ENCODE measurements around the gene CXADR. TPM values are rescaled to one million over a fixed set of nuclear protein-coding genes. Genes with fewer than 3 reads are reported as not detected.
A peak's percentile ranks its signal among the peaks of the same experiment; 100 is the strongest.
"Not testable (repeated sequence)": the region's sequence is repeated elsewhere in the genome, so short reads cannot be mapped to it uniquely, and the experiment has no call there.

The CXADR gene
- under 1 TPM; 0.37 to 0.76 TPM for total RNA-seq

GRCh38 chr21:17512253-17513213 lies at the start of gene CXADR:
CXADR (plus strand) TSS chr21:17513043; CDS start chr21:17513130, 87 bp downstream.
- peaks cover 18% of the 10 kb centered on the region for H3K4me1 Mint-ChIP-seq
- H3K4me3 Mint-ChIP-seq, result peak within 1 kb of the TSS; percentile 84
- no peak within 1 kb of the TSS for H3K27ac Mint-ChIP-seq
- peak; percentile 87 for ATAC-seq (replicated peaks)
- H3K36me3 Mint-ChIP-seq (ENCODE audit: low read depth), result no peaks in the 10 kb centered on the region
- no peaks in the 10 kb centered on the region for H3K9me3 Mint-ChIP-seq
- peaks cover 14% of the 10 kb centered on the region for H3K27me3 Mint-ChIP-seq

GRCh38 chr21:17466166-17466565 lies 46.7 kb upstream of the CXADR start:
- no peaks in the 10 kb centered on the region for H3K4me1 Mint-ChIP-seq
- no peak overlapping the region for H3K27ac Mint-ChIP-seq
- no peaks in the 10 kb centered on the region for H3K36me3 Mint-ChIP-seq (ENCODE audit: low read depth)
- no peaks in the 10 kb centered on the region for H3K27me3 Mint-ChIP-seq
- H3K4me3 Mint-ChIP-seq, result no peak overlapping the region
- ATAC-seq (replicated peaks), result no peak
- H3K9me3 Mint-ChIP-seq, result no peaks in the 10 kb centered on the region

GRCh38 chr21:17467392-17467791 lies 45.5 kb upstream of the CXADR start:
- no peaks in the 10 kb centered on the region for H3K9me3 Mint-ChIP-seq
- no peak overlapping the region for H3K4me3 Mint-ChIP-seq
- H3K36me3 Mint-ChIP-seq (ENCODE audit: low read depth), result no peaks in the 10 kb centered on the region
- no peak overlapping the region for H3K27ac Mint-ChIP-seq
- no peaks in the 10 kb centered on the region for H3K4me1 Mint-ChIP-seq
- no peak for ATAC-seq (replicated peaks)
- no peaks in the 10 kb centered on the region for H3K27me3 Mint-ChIP-seq

GRCh38 chr21:17467829-17468228 lies 45.0 kb upstream of the CXADR start:
- H3K4me1 Mint-ChIP-seq, result no peaks in the 10 kb centered on the region
- H3K9me3 Mint-ChIP-seq, result no peaks in the 10 kb centered on the region
- no peak overlapping the region for H3K4me3 Mint-ChIP-seq
- H3K27me3 Mint-ChIP-seq, result no peaks in the 10 kb centered on the region
- no peak for ATAC-seq (replicated peaks)
- no peak overlapping the region for H3K27ac Mint-ChIP-seq
- H3K36me3 Mint-ChIP-seq (ENCODE audit: low read depth), result no peaks in the 10 kb centered on the region

GRCh38 chr21:17468698-17469097 lies 44.1 kb upstream of the CXADR start:
- no peaks in the 10 kb centered on the region for H3K4me1 Mint-ChIP-seq
- H3K27ac Mint-ChIP-seq, result no peak overlapping the region
- no peaks in the 10 kb centered on the region for H3K36me3 Mint-ChIP-seq (ENCODE audit: low read depth)
- H3K27me3 Mint-ChIP-seq, result no peaks in the 10 kb centered on the region
- ATAC-seq (replicated peaks), result no peak
- no peaks in the 10 kb centered on the region for H3K9me3 Mint-ChIP-seq
- H3K4me3 Mint-ChIP-seq, result no peak overlapping the region

GRCh38 chr21:17469727-17470126 lies 43.1 kb upstream of the CXADR start:
- H3K9me3 Mint-ChIP-seq, result peaks cover 3% of the 10 kb centered on the region
- no peak overlapping the region for H3K27ac Mint-ChIP-seq
- ATAC-seq (replicated peaks), result no peak
- no peaks in the 10 kb centered on the region for H3K4me1 Mint-ChIP-seq
- H3K4me3 Mint-ChIP-seq, result no peak overlapping the region
- peaks cover 3% of the 10 kb centered on the region for H3K27me3 Mint-ChIP-seq
- H3K36me3 Mint-ChIP-seq (ENCODE audit: low read depth), result no peaks in the 10 kb centered on the region

- no peaks in the 10 kb centered on the region for H3K36me3 Mint-ChIP-seq (ENCODE audit: low read depth)
- no peak overlapping the region for H3K4me3 Mint-ChIP-seq
- H3K27me3 Mint-ChIP-seq, result peaks cover 3% of the 10 kb centered on the region
- no peaks in the 10 kb centered on the region for H3K4me1 Mint-ChIP-seq
- peaks cover 3% of the 10 kb centered on the region for H3K9me3 Mint-ChIP-seq
- H3K27ac Mint-ChIP-seq, result no peak overlapping the region
- no peak for ATAC-seq (replicated peaks)
Observed at GRCh38 chr21:17472182-17472581, 40.7 kb upstream of the CXADR start.

GRCh38 chr21:17472592-17473271 lies 40.1 kb upstream of the CXADR start:
- no peaks in the 10 kb centered on the region for H3K36me3 Mint-ChIP-seq (ENCODE audit: low read depth)
- H3K4me3 Mint-ChIP-seq, result no peak overlapping the region
- H3K9me3 Mint-ChIP-seq, result peaks cover 3% of the 10 kb centered on the region
- peaks cover 3% of the 10 kb centered on the region for H3K27me3 Mint-ChIP-seq
- no peak for ATAC-seq (replicated peaks)
- no peak overlapping the region for H3K27ac Mint-ChIP-seq
- H3K4me1 Mint-ChIP-seq, result no peaks in the 10 kb centered on the region

GRCh38 chr21:17476006-17476405 lies 36.8 kb upstream of the CXADR start:
- Mint-ChIP-seq H3K36me3 (ENCODE audit: low read depth) (no peaks in the 10 kb centered on the region), H3K27me3 (peaks cover 3% of the 10 kb centered on the region), H3K9me3 (peaks cover 3% of the 10 kb centered on the region), H3K27ac (no peak overlapping the region), H3K4me3 (no peak overlapping the region), H3K4me1 (no peaks in the 10 kb centered on the region)
- ATAC-seq (replicated peaks), result no peak

GRCh38 chr21:17478156-17478555 lies 34.7 kb upstream of the CXADR start:
- H3K9me3 Mint-ChIP-seq; H3K4me1 Mint-ChIP-seq; H3K4me3 Mint-ChIP-seq; H3K27me3 Mint-ChIP-seq; ATAC-seq (replicated peaks); H3K27ac Mint-ChIP-seq; H3K36me3 Mint-ChIP-seq (ENCODE audit: low read depth): not testable (repeated sequence)

GRCh38 chr21:17479606-17480005 lies 33.2 kb upstream of the CXADR start:
- Mint-ChIP-seq H3K4me1 (no peaks in the 10 kb centered on the region), H3K27me3 (no peaks in the 10 kb centered on the region), H3K27ac (no peak overlapping the region), H3K36me3 (ENCODE audit: low read depth) (no peaks in the 10 kb centered on the region), H3K4me3 (no peak overlapping the region), H3K9me3 (no peaks in the 10 kb centered on the region)
- no peak for ATAC-seq (replicated peaks)

GRCh38 chr21:17482928-17483327 lies 29.9 kb upstream of the CXADR start:
- Mint-ChIP-seq H3K36me3 (ENCODE audit: low read depth) (no peaks in the 10 kb centered on the region), H3K27ac (no peak overlapping the region), H3K4me1 (no peaks in the 10 kb centered on the region), H3K9me3 (no peaks in the 10 kb centered on the region), H3K27me3 (no peaks in the 10 kb centered on the region), H3K4me3 (no peak overlapping the region)
- ATAC-seq (replicated peaks), result no peak

GRCh38 chr21:17488620-17489019 lies 24.2 kb upstream of the CXADR start:
- ATAC-seq (replicated peaks), result peak; percentile 80

GRCh38 chr21:17489565-17489964 lies 23.3 kb upstream of the CXADR start:
- not testable (repeated sequence) for H3K4me3 Mint-ChIP-seq; H3K27ac Mint-ChIP-seq; H3K36me3 Mint-ChIP-seq (ENCODE audit: low read depth); H3K9me3 Mint-ChIP-seq
- H3K4me1 Mint-ChIP-seq, result peaks cover 11% of the 10 kb centered on the region
- peak; percentile 69 for ATAC-seq (replicated peaks)
- peaks cover 12% of the 10 kb centered on the region for H3K27me3 Mint-ChIP-seq

More at GRCh38 chr21:17488620-17489019, 24.2 kb upstream of the CXADR start:
- Mint-ChIP-seq H3K27ac (peak overlapping the region; percentile 44), H3K4me3 (no peak overlapping the region), H3K4me1 (peaks cover 11% of the 10 kb centered on the region), H3K9me3 (no peaks in the 10 kb centered on the region), H3K27me3 (peaks cover 6% of the 10 kb centered on the region), H3K36me3 (ENCODE audit: low read depth) (no peaks in the 10 kb centered on the region)
